NCI-H2107 treated with DMSO at 0.1 percent for 48 hours (cell line): Measurements from ENCODE around the gene TPO.
"Not testable (repeated sequence)": the region's sequence is repeated elsewhere in the genome, so short reads cannot be mapped to it uniquely, and the experiment has no call there.

ENCODE experiments used
- DNase-seq: peaks from one replicate; lab custom pipeline; 2025; ENCODE audit not compliant: unreplicated experiment; lab: John Stamatoyannopoulos, UW

TPO gene

DNA sequence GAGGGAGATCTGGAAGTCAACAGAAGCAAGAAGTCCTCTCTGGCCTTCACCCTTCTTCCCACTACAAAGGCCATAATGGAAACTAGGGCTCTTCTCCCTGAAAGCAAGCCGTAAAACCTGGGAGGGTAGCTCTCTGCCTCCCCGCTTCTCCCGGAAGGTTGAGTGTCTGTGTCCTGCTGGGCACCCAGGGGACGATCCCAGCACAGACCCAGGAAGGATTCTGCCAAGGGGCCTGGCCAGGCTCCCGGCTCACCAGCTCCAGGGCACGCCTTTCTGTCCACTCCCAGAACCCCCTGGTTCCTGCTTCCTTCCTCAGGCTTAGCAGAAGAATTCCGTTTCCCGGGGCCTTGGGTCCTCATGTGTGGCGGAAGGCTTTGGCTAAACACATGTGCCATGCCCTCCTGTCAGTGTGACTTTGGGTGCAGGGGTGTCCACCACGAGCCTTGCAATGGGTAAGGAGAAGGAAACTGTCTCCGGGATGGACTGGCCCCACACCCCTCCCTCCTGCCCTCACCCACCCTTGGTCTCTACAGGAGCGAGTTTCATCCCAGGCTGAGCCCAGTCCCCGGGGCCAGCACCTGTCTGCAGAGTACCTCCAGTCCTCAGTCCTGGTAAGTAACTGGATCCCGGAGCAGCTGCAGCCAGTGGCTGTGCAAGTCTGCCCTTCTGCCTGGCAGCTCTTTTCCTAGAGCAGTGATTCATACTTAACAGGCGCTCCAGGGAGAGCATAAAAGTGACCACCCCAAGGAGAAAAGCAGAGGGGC, 135.8 kb downstream of the TPO start:
- no peak for DNase-seq

DNA sequence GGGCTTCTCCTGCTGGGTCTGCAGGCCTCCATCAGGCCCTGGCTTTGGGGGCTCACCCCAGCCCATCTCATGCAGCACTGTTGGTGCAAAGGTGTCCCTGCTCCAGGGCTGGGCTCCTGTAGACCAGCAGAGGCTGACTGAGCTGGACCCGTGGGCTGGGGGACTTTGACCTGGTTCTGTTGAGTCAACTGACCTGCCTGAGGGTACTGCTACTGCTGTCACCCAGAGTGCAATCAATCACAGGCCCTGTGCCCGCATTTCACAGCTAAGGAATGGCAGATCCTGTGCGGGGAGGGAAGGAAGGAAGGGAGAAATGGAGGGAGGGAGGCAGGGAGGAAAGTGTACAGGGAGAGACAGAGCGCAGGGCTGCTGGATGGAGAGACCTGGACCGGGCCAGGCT, 136.8 kb downstream of the TPO start:
- DNase-seq = no peak

DNA sequence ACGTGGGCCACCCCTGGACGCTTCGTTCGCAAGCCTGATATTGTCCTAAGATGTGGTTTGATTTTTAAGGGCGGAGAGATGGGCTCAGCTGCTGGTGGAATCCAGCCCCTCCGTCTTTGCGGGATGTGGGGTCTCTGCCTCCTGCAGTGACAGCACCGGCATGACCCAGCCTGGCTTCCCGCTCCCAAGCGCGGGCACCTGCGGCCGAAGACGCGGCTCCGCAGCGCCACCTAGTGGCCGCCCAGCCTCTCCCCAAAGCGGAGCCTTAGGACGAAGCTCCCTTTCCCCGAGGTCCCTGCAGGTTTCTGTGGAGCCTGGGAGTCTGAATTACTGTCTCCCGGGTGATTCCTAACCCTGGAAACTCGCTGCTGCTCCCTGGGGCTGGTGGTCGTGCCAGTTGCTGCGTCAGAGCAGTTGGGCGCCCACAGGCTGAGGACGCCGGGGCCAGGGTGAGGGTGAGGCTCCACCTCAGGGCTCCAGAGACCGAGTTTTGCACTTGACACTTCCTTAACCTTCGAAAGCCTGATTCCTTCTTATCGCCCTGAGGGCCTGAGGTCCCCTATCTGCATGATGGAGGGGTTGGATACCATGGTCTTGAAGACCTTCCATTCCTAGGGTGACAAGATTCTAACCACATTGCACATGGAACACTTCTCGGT, 137.5 kb downstream of the TPO start:
- DNase-seq = no peak

DNA sequence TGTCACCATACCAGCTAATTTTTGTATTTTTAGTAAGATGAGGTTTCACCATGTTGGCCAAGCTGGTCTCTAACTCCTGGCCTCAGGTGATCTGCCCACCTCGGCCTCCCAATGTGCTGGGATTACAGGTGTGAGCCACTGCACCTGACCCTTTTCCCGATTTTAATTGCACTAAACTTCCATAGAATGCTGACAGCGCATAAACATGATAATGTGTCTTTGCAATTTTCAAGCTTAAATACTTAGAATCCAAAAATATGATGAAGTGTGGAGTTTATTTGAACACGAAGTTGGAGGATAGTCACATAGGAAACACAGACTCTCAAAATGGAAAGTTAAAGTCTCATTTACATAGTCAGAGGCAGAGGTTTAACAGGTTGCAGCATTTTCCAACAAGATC, 138.6 kb downstream of the TPO start:
- no peak for DNase-seq

DNA sequence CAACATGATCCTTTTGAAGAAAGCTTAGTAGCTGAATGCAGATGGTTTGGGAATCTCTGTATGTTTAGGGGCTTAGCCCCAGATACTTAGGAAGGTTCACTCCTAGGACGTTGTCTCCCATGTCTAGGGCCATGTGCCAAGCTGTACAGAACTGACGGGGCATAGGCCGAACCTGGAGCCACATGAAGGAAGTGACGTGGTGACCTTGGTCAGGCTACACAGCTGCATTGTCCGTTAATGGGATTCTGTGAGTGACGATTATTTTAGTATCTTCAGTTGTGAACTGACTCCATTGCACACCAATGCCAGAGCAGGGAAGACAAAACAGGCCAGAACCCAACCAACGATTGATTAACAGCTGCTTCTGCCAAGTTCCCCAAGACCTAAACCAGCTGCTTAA, 139.3 kb downstream of the TPO start:
- DNase-seq = no peak

DNA sequence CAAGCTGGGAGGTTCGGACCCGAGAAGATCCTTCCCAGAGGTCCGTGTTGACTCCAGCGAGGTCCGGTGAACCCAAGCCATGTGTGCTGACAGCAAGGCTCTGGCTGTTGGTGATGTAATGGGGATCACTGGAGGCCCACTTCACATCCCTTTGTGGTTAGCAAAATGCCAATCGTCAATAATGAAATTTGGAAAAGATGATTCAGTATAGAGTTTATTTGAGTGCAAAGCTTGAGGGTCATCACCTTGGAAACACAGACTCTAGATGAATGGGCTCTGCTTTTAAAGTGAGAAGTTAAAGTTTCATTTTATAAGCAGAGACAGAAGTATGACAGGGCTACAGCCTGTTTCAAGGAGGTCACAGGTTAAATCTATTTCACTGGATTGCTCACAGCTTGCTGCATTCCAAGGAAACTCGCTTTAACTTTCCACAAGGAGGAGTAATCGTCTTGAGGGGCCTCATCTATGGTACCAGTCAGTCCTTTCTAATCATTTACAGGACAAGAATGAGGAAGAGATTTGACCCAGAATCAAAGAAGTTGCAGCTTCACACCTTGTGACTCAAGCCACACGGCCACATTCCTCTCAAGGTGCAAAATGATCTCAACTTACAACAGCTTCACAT, 140.5 kb downstream of the TPO start:
- no peak for DNase-seq

DNA sequence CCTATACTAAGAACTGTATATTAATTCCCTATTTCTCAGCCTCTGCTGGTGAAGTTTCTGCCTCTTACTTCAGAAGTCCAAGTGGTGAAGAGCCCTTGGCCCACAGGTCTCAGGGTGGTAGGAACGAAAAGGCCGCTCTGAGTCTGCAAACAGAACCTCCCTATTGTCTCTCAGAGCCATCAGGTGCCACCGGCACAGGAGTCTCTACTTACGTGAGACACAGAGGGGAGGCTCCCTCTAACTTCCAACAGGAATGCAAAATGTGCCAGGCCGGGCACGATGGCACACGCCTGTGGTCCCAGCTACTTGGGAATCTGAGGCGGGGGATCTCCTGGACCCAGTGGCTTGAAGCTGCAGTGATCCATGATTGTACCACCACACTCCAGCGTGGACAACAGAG, 143.0 kb downstream of the TPO start:
- no peak for DNase-seq

DNA sequence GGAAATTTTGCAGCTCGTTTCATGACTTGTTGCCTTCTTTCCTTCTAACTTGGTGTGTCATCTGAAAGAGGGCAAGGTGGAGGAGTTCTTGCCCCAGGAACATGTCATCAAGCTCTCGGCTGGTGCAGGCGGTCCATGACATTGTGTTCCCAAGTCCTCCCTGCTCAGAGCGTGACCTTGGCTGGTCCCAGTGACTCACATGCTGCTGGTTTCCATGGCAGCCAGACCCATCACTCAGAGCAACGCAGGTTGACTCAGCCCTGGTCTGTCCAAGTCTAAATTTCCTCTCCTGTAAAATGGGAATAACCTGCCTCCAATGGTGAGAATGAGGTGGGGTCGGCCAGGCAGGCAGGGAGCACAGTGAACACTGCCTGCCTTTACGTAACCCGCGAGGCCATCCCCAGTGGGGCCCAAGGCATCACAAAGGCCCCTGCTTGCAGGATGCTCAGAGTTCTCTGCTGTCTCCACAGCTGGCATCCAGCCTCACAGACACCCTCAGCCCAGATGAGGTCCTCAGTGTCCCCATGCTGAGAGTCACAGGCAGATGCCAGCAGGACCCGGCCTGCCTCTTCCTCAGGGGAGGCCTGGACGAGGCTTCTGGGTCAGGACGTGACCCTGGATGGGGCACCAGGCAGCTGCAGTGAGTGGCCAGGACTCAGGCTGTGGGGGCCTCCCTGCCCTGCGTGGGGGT, 143.7 kb downstream of the TPO start:
- DNase-seq = no peak

DNA sequence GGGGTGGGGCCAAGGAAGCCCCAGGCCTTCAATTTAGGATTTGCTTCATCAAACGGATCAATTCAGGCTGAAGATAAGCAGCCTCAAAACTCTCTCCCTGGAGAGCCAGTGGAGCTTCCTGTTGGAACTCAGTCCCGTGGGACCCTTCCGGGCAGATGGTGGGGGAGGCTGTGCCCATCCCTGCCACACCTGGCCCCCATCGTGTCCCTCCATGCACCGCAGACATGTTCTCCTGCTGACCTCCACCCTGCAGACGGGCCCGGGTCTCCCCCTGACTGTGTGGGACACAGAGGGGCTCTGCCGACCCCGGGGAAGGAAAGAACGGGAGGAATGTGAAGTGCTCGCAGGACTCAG, 144.2 kb downstream of the TPO start:
- DNase-seq = no peak

DNA sequence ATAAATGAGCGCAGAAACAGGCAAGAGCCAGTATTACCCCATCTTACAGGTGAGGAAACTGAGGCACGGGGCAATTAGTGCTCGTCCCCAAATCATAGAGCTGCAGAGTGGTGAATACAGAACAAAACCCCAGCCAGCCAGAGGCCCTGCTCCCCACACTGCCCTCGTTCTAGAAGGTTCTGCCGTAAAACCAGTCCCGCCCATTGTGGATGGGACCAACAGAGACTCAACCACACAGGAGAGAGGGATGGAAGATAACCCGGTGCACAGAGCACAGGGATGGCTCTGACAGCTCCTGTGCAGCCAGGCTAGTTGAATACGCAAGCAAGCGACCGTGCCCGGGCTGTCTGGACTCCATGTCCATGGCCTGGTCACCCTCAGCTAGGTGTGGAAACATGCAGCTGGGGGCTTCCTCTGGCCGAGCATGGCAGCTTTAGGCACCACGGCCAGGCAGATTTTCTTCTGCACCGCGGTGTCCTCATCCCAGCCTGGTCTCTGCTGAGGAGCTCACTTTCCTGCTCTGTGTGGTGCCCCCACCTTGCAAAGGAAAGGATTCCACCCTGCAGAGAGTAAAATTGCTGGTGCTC, 146.4 kb downstream of the TPO start:
- DNase-seq = no peak

DNA sequence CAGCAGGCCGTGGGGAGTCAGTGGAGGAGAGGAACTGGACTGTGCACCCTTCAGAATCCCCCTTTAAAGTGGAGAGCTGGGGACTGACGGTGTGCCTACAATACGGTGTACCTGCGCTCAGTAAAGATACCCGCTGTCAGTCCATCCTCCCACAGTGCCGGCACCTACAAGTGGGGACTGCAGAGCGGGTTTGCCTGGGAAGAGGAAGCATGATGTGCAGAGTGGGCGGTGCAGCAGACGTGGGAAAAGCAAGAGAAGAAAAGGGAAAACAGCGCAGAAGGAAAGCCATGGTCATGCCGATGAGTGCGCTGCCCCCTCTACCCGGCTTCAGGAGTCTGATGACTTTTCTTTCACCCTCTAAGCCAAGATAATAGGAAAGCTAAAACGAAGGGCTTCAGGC, 148.0 kb downstream of the TPO start:
- no peak for DNase-seq

DNA sequence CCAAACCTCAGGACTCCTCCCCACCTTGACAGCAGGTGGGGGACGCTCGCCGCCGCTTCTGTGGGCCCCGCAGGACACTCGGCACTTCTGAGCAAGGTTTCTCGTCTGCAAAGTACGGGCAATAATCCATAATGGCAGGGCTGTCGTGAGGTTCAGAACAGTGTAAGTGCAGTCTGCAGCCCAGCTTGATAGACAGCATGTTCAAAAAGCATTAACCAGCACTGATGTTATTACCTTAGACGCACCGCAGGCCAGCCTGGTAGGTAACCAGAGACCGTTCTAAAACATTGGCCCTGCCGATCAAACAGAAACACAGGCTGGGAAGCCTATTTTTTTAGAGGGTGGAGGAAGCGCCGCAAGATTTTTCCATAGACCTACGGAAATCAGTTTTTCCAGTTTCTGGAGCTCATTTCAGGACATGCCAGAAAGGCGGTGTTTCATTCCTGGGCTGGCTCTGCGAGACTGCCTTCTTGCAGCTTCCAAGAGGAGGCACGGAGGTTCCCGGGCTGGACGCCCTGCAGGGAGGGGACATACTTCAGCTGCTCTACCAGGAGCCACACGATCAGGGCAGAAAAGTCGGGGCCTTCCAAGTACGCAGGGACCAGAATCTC, 148.7 kb downstream of the TPO start:
- no peak for DNase-seq

DNA sequence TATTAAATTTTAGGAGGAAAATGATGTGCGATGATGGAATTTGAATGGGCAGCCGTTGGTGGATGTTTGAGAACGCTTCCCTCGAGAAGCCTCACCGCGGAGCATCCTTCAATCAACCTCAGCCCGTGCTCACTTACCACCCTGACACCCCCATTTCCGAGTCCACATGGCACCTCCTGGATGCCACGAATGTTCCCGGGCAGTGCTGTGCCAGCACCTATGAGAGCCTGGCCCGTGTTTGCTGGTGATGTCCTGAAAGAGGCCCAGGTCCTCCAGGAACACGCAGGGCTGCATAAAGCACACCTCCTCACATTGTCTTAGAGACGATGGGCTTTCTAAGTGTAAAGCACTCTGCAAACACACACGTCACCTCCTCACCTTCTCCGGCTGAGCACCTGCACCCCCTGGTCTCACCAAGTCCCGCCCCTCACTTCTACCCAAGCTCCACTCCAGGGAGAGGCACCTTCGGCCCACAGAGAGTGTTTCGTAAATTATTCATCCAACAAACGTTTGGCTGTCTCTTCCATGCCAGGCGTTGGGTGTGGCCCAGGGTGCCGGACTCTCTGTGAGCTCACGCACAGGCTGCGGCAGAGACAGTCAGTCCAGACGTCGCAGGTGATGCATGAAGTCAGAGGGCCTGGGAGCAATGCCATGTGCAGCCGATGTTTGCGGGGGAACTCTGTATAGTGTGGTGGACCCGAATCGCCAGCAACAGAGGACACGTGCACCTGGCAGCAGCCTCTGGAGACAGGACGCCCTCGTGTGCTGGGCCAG, 150.0 kb downstream of the TPO start:
- DNase-seq = no peak

DNA sequence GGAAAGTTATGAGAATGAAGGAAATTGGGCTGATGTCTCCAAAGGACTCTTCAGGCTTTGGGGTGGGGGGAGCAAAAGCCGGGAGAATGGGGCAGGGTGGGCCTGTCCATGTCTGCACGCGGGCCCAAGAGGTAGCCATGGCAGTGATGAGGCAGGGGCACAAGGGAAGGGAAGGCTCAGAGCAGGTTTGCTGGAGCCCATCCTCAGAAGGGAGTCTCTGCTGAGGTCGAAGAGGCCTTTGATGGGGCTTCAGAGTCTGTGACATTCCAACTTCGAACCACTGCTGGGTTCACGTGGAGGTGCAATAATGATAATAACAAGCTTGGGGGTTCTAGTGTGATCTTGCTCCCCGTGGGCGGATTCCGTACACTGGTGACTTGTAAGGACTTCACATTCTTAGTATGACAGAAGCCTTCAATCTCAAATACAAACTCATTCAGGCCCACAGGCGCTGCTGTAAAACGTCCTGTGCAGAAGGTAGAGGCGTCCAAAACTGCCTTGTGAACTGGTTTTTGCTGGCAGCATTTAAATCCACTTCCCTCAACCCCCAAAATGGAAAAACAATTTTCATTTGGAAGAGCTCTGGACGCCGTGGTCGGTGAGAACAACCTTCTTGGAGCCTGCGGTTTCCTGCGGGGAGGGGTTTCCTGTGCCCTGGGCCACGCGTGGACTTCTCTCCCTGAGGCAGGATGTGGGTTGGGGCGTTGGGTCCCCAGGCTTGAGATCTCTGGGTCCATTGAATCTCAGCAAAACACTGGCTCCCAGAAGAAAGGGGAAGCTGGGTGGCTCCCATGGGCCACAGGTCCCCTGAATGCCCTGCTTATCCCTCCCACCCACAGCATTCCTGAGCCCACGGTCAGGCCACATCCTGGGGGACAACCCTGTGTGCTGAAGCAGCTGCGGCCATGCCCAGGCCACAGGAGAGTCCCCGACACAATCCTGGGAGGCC, 151.0 kb downstream of the TPO start:
- DNase-seq = no peak

DNA sequence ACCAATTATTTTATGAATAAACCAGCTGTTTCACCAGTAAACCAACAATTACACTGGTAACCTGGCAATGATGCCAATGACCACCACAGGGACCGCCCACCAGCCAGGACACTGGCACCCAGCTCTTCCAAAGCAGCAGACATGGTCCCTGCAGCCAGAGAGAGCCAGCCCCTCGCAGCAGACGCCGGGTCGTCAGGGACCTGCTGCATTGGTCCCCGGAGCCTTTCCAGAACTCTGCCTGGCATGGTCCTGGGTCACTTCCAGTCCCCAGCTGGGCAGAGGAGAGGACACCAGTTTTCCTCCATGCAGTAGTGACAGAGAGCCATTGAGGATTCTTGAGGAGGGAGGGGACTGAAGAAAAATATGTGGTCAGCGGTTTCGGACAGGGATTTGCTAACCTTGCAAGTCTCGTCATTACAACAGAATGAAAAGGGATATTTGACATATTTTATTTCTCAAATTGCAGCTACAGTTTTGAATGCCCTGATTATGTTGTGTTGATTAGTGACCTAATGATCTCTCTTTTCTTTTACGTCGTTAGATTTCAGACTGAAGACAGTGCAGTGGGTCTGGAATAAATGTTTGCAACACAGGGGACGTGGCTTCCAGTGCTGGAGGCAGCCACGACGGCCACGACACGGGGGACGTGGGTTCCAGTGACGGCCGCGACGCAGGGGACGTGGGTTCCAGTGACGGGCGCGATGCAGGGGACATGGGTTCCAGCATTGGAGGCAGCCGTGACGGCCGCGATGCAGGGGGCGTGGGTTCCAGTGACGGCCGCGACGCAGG, 154.5 kb downstream of the TPO start:
- no peak for DNase-seq

DNA sequence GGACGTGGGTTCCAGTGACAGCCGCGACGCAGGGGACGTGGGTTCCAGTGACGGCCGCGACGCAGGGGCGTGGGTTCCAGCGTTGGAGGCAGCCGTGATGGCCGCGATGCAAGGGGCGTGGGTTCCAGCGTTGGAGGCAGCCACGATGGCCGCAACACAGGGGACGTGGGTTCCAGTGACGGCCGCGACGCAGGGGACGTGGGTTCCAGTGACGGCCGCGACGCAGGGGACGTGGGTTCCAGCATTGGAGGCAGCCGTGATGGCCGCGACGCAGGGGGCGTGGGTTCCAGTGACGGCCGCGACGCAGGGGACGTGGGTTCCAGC, 155.0 kb downstream of the TPO start:
- DNase-seq = not testable (repeated sequence)

DNA sequence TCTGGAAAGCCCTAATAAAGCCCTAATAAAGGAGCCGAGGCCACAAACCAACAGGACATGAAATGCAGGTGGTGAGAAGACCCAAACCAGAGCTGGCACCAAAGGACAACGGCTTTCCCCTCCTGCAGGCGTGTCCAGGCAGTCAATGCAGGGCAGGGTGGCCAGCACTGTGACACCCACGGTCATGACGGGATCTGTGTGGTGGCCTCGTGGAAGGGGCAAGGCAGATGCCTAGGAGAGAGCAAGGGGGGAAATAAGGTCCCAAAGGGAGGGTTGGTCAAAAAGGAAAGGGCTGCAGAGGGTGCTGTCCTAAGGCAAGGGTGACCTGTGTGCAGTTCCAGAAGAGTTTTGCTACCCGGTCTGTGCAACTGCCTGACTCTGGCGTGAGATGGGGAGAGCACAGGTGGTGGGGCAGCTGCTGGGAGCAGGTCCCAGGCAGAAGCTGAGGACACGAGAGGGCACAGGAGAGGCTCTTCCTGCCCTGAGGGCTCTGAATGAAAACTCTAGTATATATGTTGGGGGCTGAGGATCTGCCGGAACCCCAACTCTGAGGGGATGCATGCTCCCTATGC, 156.7 kb downstream of the TPO start:
- DNase-seq = no peak
